ENCODE data around the gene UXS1.

GRCh38 chr2:106189325-106189724, 4.8 kb downstream of the UXS1 start:
- TF ChIP-seq CTCF (conservative IDR thresholded peaks at IDR 0.05; ENCODE audit: low read length): no peak
- no peak for TF ChIP-seq EZH2phosphoT487 (IDR thresholded peaks at IDR 0.05; ENCODE audit: borderline replicate concordance, low read depth, low read length)
